Measurements from ENCODE around the gene NAV3. TPM values are rescaled to one million over a fixed set of nuclear protein-coding genes. Genes with fewer than 3 reads are reported as not detected.

The NAV3 gene
- polyA plus RNA-seq, 1 donor, result 4.8 TPM

- Histone ChIP-seq H3K4me1 (ENCODE audit: control insufficient read depth, insufficient read depth, low read length) (no peaks in the 10 kb centered on the region), H3K36me3 (ENCODE audit: control insufficient read depth, insufficient read depth, low read length) (no peaks in the 10 kb centered on the region), H3K27me3 (ENCODE audit: control insufficient read depth, insufficient read depth, low read length) (no peaks in the 10 kb centered on the region), H3K27ac (ENCODE audit: low read length) (no peak overlapping the region), H3K4me3 (ENCODE audit: low read length) (no peak overlapping the region), H3K9me3 (ENCODE audit: control insufficient read depth, low read depth, low read length) (no peaks in the 10 kb centered on the region)
- no peak for DNase-seq
- no CpG with 5 or more reads among the region's 1 CpG for WGBS (ENCODE audit: insufficient coverage, low lambda C conversion rate)
These were observed 369.2 kb downstream of the NAV3 start for GRCh38 chr12:78199926-78200325.

GRCh38 chr12:78204926-78205325, 374.2 kb downstream of the NAV3 start:
- Histone ChIP-seq H3K4me3 (ENCODE audit: low read length) (no peak overlapping the region), H3K27ac (ENCODE audit: low read length) (no peak overlapping the region), H3K27me3 (ENCODE audit: control insufficient read depth, insufficient read depth, low read length) (no peaks in the 10 kb centered on the region), H3K9me3 (ENCODE audit: control insufficient read depth, low read depth, low read length) (no peaks in the 10 kb centered on the region), H3K36me3 (ENCODE audit: control insufficient read depth, insufficient read depth, low read length) (no peaks in the 10 kb centered on the region), H3K4me1 (ENCODE audit: control insufficient read depth, insufficient read depth, low read length) (no peaks in the 10 kb centered on the region)
- WGBS (ENCODE audit: insufficient coverage, low lambda C conversion rate), result no CpG with 5 or more reads among the region's 4 CpGs
- DNase-seq, result no peak

- 50% methylated on average over 2 of the region's 6 CpGs for WGBS (ENCODE audit: insufficient coverage, low lambda C conversion rate)
- Histone ChIP-seq H3K27ac (ENCODE audit: low read length) (no peak overlapping the region), H3K4me1 (ENCODE audit: control insufficient read depth, insufficient read depth, low read length) (no peaks in the 10 kb centered on the region), H3K9me3 (ENCODE audit: control insufficient read depth, low read depth, low read length) (no peaks in the 10 kb centered on the region), H3K4me3 (ENCODE audit: low read length) (no peak overlapping the region), H3K27me3 (ENCODE audit: control insufficient read depth, insufficient read depth, low read length) (no peaks in the 10 kb centered on the region), H3K36me3 (ENCODE audit: control insufficient read depth, insufficient read depth, low read length) (no peaks in the 10 kb centered on the region)
- no peak for DNase-seq
These were observed 377.4 kb downstream of the NAV3 start for GRCh38 chr12:78208092-78208491.

GRCh38 chr12:78209846-78210505, 379.3 kb downstream of the NAV3 start:
- Histone ChIP-seq H3K4me3 (ENCODE audit: low read length) (no peak overlapping the region), H3K27ac (ENCODE audit: low read length) (no peak overlapping the region), H3K4me1 (ENCODE audit: control insufficient read depth, insufficient read depth, low read length) (no peaks in the 10 kb centered on the region), H3K36me3 (ENCODE audit: control insufficient read depth, insufficient read depth, low read length) (no peaks in the 10 kb centered on the region), H3K27me3 (ENCODE audit: control insufficient read depth, insufficient read depth, low read length) (no peaks in the 10 kb centered on the region), H3K9me3 (ENCODE audit: control insufficient read depth, low read depth, low read length) (no peaks in the 10 kb centered on the region)
- no peak for DNase-seq
- 100% methylated on average over 3 of the region's 12 CpGs for WGBS (ENCODE audit: insufficient coverage, low lambda C conversion rate)

- no CpG with 5 or more reads among the region's 1 CpG for WGBS (ENCODE audit: insufficient coverage, low lambda C conversion rate)
- H3K4me1 ChIP-seq (ENCODE audit: control insufficient read depth, insufficient read depth, low read length), result no peaks in the 10 kb centered on the region
These were observed 379.8 kb downstream of the NAV3 start for GRCh38 chr12:78210506-78210860.

GRCh38 chr12:78210894-78211302, 380.2 kb downstream of the NAV3 start:
- no peak for DNase-seq

More at GRCh38 chr12:78210506-78210860, 379.8 kb downstream of the NAV3 start:
- Histone ChIP-seq H3K4me3 (ENCODE audit: low read length) (no peak overlapping the region), H3K27ac (ENCODE audit: low read length) (no peak overlapping the region), H3K9me3 (ENCODE audit: control insufficient read depth, low read depth, low read length) (no peaks in the 10 kb centered on the region), H3K36me3 (ENCODE audit: control insufficient read depth, insufficient read depth, low read length) (no peaks in the 10 kb centered on the region), H3K27me3 (ENCODE audit: control insufficient read depth, insufficient read depth, low read length) (no peaks in the 10 kb centered on the region)
- DNase-seq, result no peak

GRCh38 chr12:78220811-78221210, 390.1 kb downstream of the NAV3 start:
- DNase-seq, result no peak
- WGBS (ENCODE audit: insufficient coverage, low lambda C conversion rate), result 100% methylated on average over 1 of the region's 2 CpGs

More at GRCh38 chr12:78210894-78211302, 380.2 kb downstream of the NAV3 start:
- H3K27me3 ChIP-seq (ENCODE audit: control insufficient read depth, insufficient read depth, low read length), result no peaks in the 10 kb centered on the region
- H3K27ac ChIP-seq (ENCODE audit: low read length), result no peak overlapping the region
- H3K4me3 ChIP-seq (ENCODE audit: low read length), result no peak overlapping the region
- H3K36me3 ChIP-seq (ENCODE audit: control insufficient read depth, insufficient read depth, low read length), result no peaks in the 10 kb centered on the region
- 33% methylated on average over 1 of the region's 4 CpGs for WGBS (ENCODE audit: insufficient coverage, low lambda C conversion rate)
- H3K9me3 ChIP-seq (ENCODE audit: control insufficient read depth, low read depth, low read length), result no peaks in the 10 kb centered on the region
- H3K4me1 ChIP-seq (ENCODE audit: control insufficient read depth, insufficient read depth, low read length), result no peaks in the 10 kb centered on the region

GRCh38 chr12:78224154-78224553, 393.5 kb downstream of the NAV3 start:
- Histone ChIP-seq H3K4me3 (ENCODE audit: low read length) (no peak overlapping the region), H3K27me3 (ENCODE audit: control insufficient read depth, insufficient read depth, low read length) (no peaks in the 10 kb centered on the region), H3K9me3 (ENCODE audit: control insufficient read depth, low read depth, low read length) (no peaks in the 10 kb centered on the region), H3K4me1 (ENCODE audit: control insufficient read depth, insufficient read depth, low read length) (no peaks in the 10 kb centered on the region), H3K27ac (ENCODE audit: low read length) (no peak overlapping the region), H3K36me3 (ENCODE audit: control insufficient read depth, insufficient read depth, low read length) (no peaks in the 10 kb centered on the region)
- 100% methylated on average over 1 of the region's 5 CpGs for WGBS (ENCODE audit: insufficient coverage, low lambda C conversion rate)
- no peak for DNase-seq

More at GRCh38 chr12:78220811-78221210, 390.1 kb downstream of the NAV3 start:
- Histone ChIP-seq H3K27me3 (ENCODE audit: control insufficient read depth, insufficient read depth, low read length) (no peaks in the 10 kb centered on the region), H3K4me1 (ENCODE audit: control insufficient read depth, insufficient read depth, low read length) (no peaks in the 10 kb centered on the region), H3K4me3 (ENCODE audit: low read length) (no peak overlapping the region), H3K9me3 (ENCODE audit: control insufficient read depth, low read depth, low read length) (no peaks in the 10 kb centered on the region), H3K27ac (ENCODE audit: low read length) (no peak overlapping the region), H3K36me3 (ENCODE audit: control insufficient read depth, insufficient read depth, low read length) (no peaks in the 10 kb centered on the region)

- Histone ChIP-seq H3K27me3 (ENCODE audit: control insufficient read depth, insufficient read depth, low read length) (no peaks in the 10 kb centered on the region), H3K36me3 (ENCODE audit: control insufficient read depth, insufficient read depth, low read length) (no peaks in the 10 kb centered on the region), H3K4me3 (ENCODE audit: low read length) (no peak overlapping the region), H3K9me3 (ENCODE audit: control insufficient read depth, low read depth, low read length) (no peaks in the 10 kb centered on the region), H3K27ac (ENCODE audit: low read length) (no peak overlapping the region), H3K4me1 (ENCODE audit: control insufficient read depth, insufficient read depth, low read length) (peaks cover 3% of the 10 kb centered on the region)
- WGBS (ENCODE audit: insufficient coverage, low lambda C conversion rate), result 90% methylated on average over 2 of the region's 6 CpGs
- no peak for DNase-seq
These were observed 396.1 kb downstream of the NAV3 start for GRCh38 chr12:78226763-78227162.

GRCh38 chr12:78229591-78230101, 399.0 kb downstream of the NAV3 start:
- DNase-seq, result peak; percentile 37 to 51
- Histone ChIP-seq H3K9me3 (ENCODE audit: control insufficient read depth, low read depth, low read length) (no peaks in the 10 kb centered on the region), H3K27me3 (ENCODE audit: control insufficient read depth, insufficient read depth, low read length) (no peaks in the 10 kb centered on the region), H3K4me3 (ENCODE audit: low read length) (no peak overlapping the region), H3K27ac (ENCODE audit: low read length) (no peak overlapping the region), H3K4me1 (ENCODE audit: control insufficient read depth, insufficient read depth, low read length) (peaks cover 3% of the 10 kb centered on the region), H3K36me3 (ENCODE audit: control insufficient read depth, insufficient read depth, low read length) (no peaks in the 10 kb centered on the region)
- 60% methylated on average over 1 of the region's 4 CpGs for WGBS (ENCODE audit: insufficient coverage, low lambda C conversion rate)

GRCh38 chr12:78232756-78233155, 402.1 kb downstream of the NAV3 start:
- 83% methylated on average over 2 of the region's 3 CpGs for WGBS (ENCODE audit: insufficient coverage, low lambda C conversion rate)

More at GRCh38 chr12:78232756-78233155, 402.1 kb downstream of the NAV3 start:
- Histone ChIP-seq H3K4me3 (ENCODE audit: low read length) (no peak overlapping the region), H3K27me3 (ENCODE audit: control insufficient read depth, insufficient read depth, low read length) (no peaks in the 10 kb centered on the region), H3K27ac (ENCODE audit: low read length) (no peak overlapping the region), H3K4me1 (ENCODE audit: control insufficient read depth, insufficient read depth, low read length) (peaks cover 3% of the 10 kb centered on the region), H3K36me3 (ENCODE audit: control insufficient read depth, insufficient read depth, low read length) (no peaks in the 10 kb centered on the region), H3K9me3 (ENCODE audit: control insufficient read depth, low read depth, low read length) (no peaks in the 10 kb centered on the region)
- no peak for DNase-seq
